Endothelial cell of umbilical vein (primary cell): ENCODE measurements around the gene AHCY. TPM values are rescaled to one million over a fixed set of nuclear protein-coding genes. Genes with fewer than 3 reads are reported as not detected.

Source experiments
- BruUV-seq: library from RNA; stranded (reverse); fragments of 400-500 nt; replicated peaks from 2 replicates; lab custom pipeline; 2021; lab: Mats Ljungman, UMichigan
- CTCF ChIA-PET: fragments of 300-600, 350-600 bp; sonication (Branson Sonifier 250); formaldehyde crosslinking; loops from one replicate; lab custom pipeline; 2021; ENCODE audit warnings: antibody characterized with exemption, inconsistent platforms; lab: Charles Lee
- POLR2A ChIA-PET: fragments of 300-600, 350-600 bp; sonication (Branson Sonifier 250); formaldehyde crosslinking; loops from one replicate; lab custom pipeline; 2021; ENCODE audit warnings: antibody characterized with exemption, inconsistent platforms; lab: Charles Lee
- DNase-seq: peaks from one replicate; pipeline ENCODE4 v3.0.0-alpha.2; 2011; ENCODE audit warnings: low read depth, low spot score
- FAIRE-seq: peaks from 2 replicates; lab custom pipeline; 2011; peaks lifted over from hg19 to GRCh38; lab: Jason Lieb, UNC
- H2AFZ ChIP-seq: 2 replicates; pipeline ENCODE4 v1.6.0; 2012; ENCODE audit warnings: low read depth, low read length, control low read depth, inconsistent platforms
- H3K27ac ChIP-seq: 2 replicates; pipeline ENCODE4 v1.5.1; 2011; ENCODE audit warnings: low read depth, mild to moderate bottlenecking, control low read depth, low read length, moderate library complexity; ENCODE audit not compliant: insufficient read depth
- H3K27me3 ChIP-seq, 2 experiments: 2 replicates each; pipeline versions ENCODE4 v1.6.0 to v1.6.1; 2011; ENCODE audit warnings: low read length in 2 of 2, mixed read lengths in 1 of 2; ENCODE audit not compliant: control insufficient read depth in 2 of 2, insufficient read depth in 2 of 2
- H3K36me3 ChIP-seq, 2 experiments: 2 replicates in 1 of 2; 3 replicates in 1 of 2; pipeline ENCODE4 v1.5.1; 2011; ENCODE audit warnings: low read length in 2 of 2, mild to moderate bottlenecking in 1 of 2, moderate library complexity in 1 of 2; ENCODE audit not compliant: control insufficient read depth in 2 of 2, insufficient read depth in 2 of 2; ENCODE audit errors: extremely low read depth in 1 of 2
- H3K4me1 ChIP-seq: 3 replicates; pipeline ENCODE4 v1.5.1; 2011; ENCODE audit warnings: mild to moderate bottlenecking, low read length; ENCODE audit not compliant: control insufficient read depth, insufficient read depth; ENCODE audit errors: extremely low read depth
- H3K4me2 ChIP-seq: 2 replicates; pipeline ENCODE4 v1.6.1; 2011; ENCODE audit warnings: low read length, control low read depth, mixed read lengths; ENCODE audit not compliant: insufficient read depth
- H3K4me3 ChIP-seq, 3 experiments: fragments of 200-600 bp in 1 of 3; sonication (generic), shearing (Covaris generic) in 1 of 3; replicated peaks in 1 of 3; 2 replicates each; pipeline ENCODE4 v1.5.1; 2011 to 2016; ENCODE audit warnings: control low read depth in 3 of 3, low read length in 3 of 3, mild to moderate bottlenecking in 2 of 3, inconsistent platforms in 1 of 3, low read depth in 1 of 3, moderate library complexity in 1 of 3; ENCODE audit not compliant: insufficient read depth in 1 of 3
- H3K79me2 ChIP-seq: 2 replicates; pipeline ENCODE4 v1.6.0; 2012; ENCODE audit warnings: low read length, inconsistent platforms; ENCODE audit not compliant: control insufficient read depth, insufficient read depth
- H3K9ac ChIP-seq: replicated peaks from 2 replicates; pipeline ENCODE3; 2011; ENCODE audit warnings: low read length, control low read depth; ENCODE audit not compliant: insufficient read depth; ENCODE audit errors: extremely low read depth
- H3K9me1 ChIP-seq: replicated peaks from 3 replicates; pipeline ENCODE4 v1.6.0; 2011; ENCODE audit warnings: mild to moderate bottlenecking, low read length; ENCODE audit not compliant: control insufficient read depth, insufficient read depth; ENCODE audit errors: extremely low read depth
- H3K9me3 ChIP-seq: replicated peaks from 2 replicates; pipeline ENCODE4 v1.5.1; 2012; ENCODE audit warnings: low read length, inconsistent platforms; ENCODE audit not compliant: control insufficient read depth, insufficient read depth
- H4K20me1 ChIP-seq: replicated peaks from 2 replicates; pipeline ENCODE3; 2011; ENCODE audit warnings: mild to moderate bottlenecking, low read length; ENCODE audit not compliant: control insufficient read depth, insufficient read depth; ENCODE audit errors: extremely low read depth
- EZH2 ChIP-seq: IDR thresholded peaks from 2 replicates; pipeline ENCODE4 v1.6.1; 2012; ENCODE audit warnings: borderline replicate concordance, low read depth, mild to moderate bottlenecking, moderate library complexity, low read length, inconsistent platforms; ENCODE audit not compliant: severe bottlenecking
- FOS ChIP-seq: IDR thresholded peaks from 2 replicates; pipeline ENCODE4 v1.6.1; 2011; ENCODE audit warnings: mild to moderate bottlenecking, low read length, moderate library complexity, borderline replicate concordance; ENCODE audit not compliant: insufficient read depth
- GATA2 ChIP-seq: IDR thresholded peaks from 2 replicates; pipeline ENCODE4 v1.7.0; 2011; ENCODE audit warnings: low read depth, mild to moderate bottlenecking, moderate library complexity, mixed read lengths, low read length; ENCODE audit not compliant: insufficient read length, insufficient read depth
- JUN ChIP-seq: IDR thresholded peaks from 2 replicates; pipeline ENCODE4 v1.6.1; 2011; ENCODE audit warnings: borderline replicate concordance, low read depth; ENCODE audit not compliant: insufficient read length, insufficient read depth
- MYC ChIP-seq: IDR thresholded peaks from one replicate; pipeline ENCODE4 v1.6.1; 2011; ENCODE audit warnings: mild to moderate bottlenecking, low read depth, low read length
- POLR2A ChIP-seq: IDR thresholded peaks from 2 replicates; pipeline ENCODE4 v1.6.1; 2012; ENCODE audit warnings: low read depth, mild to moderate bottlenecking, control low read depth, low read length
- POLR2AphosphoS5 ChIP-seq: IDR thresholded peaks from 2 replicates; pipeline ENCODE4 v1.6.1; 2012; ENCODE audit warnings: low read depth, mild to moderate bottlenecking, control low read depth, low read length, moderate library complexity; ENCODE audit not compliant: insufficient read depth
- dilution Hi-C: fragments of 300-500 bp; cut with MboI; formaldehyde crosslinking; loops from one replicate; pipeline ENCODE4 v1.15.0; 2019; ENCODE audit warnings: low sequenced_read_pairs; ENCODE audit not compliant: extremely low pct_ligation_motif_present
- intact Hi-C: fragments of 100-400 bp; cut with micrococcal nuclease; formaldehyde crosslinking; loops from one replicate; pipeline ENCODE4 v1.10.0; 2022
- polyA plus RNA-seq, 4 experiments: library from polyadenylated mRNA; depleted of rRNA in 3 of 4; stranded (reverse) in 3 of 4; unstranded in 1 of 4; fragments of >200 nt; gene quantifications; 2 replicates each; pipeline versions ENCODE4 v1.2.1 to v1.2.3, GENCODE V29; 2011 to 2012; ENCODE audit warnings: missing spikeins in 1 of 4
- total RNA-seq: library from RNA; stranded (reverse); gene quantifications from 2 replicates; pipeline ENCODE4 v1.2.3, GENCODE V29; 2021
- TF ChIP-seq, protein P1 (sequence below), 2 donors: IDR thresholded peaks; 1 replicate in 1 of 2; 2 replicates in 1 of 2; pipeline ENCODE4 v1.5.1; 2011; ENCODE audit warnings: low read length in 2 of 2, mild to moderate bottlenecking in 2 of 2, moderate library complexity in 2 of 2, control low read depth in 1 of 2, inconsistent platforms in 1 of 2, low read depth in 1 of 2; ENCODE audit not compliant: insufficient read depth in 1 of 2; ENCODE audit errors: extremely low read depth in 1 of 2
- TF ChIP-seq, protein P2 (sequence below): IDR thresholded peaks from 2 replicates; pipeline ENCODE4 v1.6.1; 2011; ENCODE audit not compliant: insufficient read depth, insufficient read length

The AHCY gene
- total and polyA plus RNA-seq, 2 donors (not counting 3 experiments of a cell fraction or from before 2014, with no cell fraction given) = 94.7 to 168 TPM

DNA sequence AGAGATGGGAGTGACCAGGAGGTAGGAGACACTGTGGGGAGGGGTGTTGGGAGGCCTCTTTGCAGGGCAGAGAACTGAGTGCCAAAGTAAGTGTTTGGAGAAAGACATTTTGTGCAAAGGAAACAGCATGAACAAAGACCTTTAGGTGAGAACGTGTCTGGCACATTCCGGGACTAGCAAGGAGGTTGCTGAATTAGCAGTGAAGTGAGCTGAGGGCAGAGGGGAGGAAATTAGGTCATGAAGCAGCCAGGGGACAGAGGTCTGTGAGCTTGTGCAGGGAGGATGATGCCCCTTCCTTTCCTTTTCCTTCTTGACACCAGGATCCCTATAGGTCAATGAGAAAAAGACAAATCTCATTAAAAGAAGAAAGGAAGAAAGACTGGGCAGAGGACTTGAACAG, 21.4 kb upstream of the AHCY start:
- peaks cover 14% of the 10 kb centered on the region for H3K4me1 ChIP-seq
- peak overlapping the region; percentile 59 for H2AFZ ChIP-seq
- H3K9me3 ChIP-seq = no peaks in the 10 kb centered on the region
- no peak overlapping the region for H3K4me2 ChIP-seq
- DNase-seq (peak; percentile 20), FAIRE-seq (peak; percentile 73)
- H3K79me2 ChIP-seq = no peaks in the 10 kb centered on the region
- no TSS peak for BruUV-seq
- CTCF ChIA-PET = interaction anchor here (0.9 to 3.5 kb wide), 2 partner anchors 12 to 124 kb away, joined by 3 to 17 read pairs; no protein-coding TSS in a partner anchor
- H3K27me3 ChIP-seq = no peaks in the 10 kb centered on the region
- no peak overlapping the region for H3K9ac ChIP-seq
- H3K27ac ChIP-seq = no peak overlapping the region
- H4K20me1 ChIP-seq = no peaks in the 10 kb centered on the region
- no peaks in the 10 kb centered on the region for H3K9me1 ChIP-seq
- POLR2A ChIA-PET = no interaction called here
- no peaks in the 10 kb centered on the region for H3K36me3 ChIP-seq
- TF ChIP-seq MYC (no peak), POLR2A (no peak), FOS (no peak), JUN (no peak), POLR2AphosphoS5 (no peak), EZH2 (no peak), GATA2 (no peak)
- TF ChIP-seq, protein P1, sequence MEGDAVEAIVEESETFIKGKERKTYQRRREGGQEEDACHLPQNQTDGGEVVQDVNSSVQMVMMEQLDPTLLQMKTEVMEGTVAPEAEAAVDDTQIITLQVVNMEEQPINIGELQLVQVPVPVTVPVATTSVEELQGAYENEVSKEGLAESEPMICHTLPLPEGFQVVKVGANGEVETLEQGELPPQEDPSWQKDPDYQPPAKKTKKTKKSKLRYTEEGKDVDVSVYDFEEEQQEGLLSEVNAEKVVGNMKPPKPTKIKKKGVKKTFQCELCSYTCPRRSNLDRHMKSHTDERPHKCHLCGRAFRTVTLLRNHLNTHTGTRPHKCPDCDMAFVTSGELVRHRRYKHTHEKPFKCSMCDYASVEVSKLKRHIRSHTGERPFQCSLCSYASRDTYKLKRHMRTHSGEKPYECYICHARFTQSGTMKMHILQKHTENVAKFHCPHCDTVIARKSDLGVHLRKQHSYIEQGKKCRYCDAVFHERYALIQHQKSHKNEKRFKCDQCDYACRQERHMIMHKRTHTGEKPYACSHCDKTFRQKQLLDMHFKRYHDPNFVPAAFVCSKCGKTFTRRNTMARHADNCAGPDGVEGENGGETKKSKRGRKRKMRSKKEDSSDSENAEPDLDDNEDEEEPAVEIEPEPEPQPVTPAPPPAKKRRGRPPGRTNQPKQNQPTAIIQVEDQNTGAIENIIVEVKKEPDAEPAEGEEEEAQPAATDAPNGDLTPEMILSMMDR (IDR thresholded peaks at IDR 0.05; ENCODE audit: extremely low read depth in 1 of 2, insufficient read depth in 1 of 2, low read depth in 1 of 2, low read length in 2 of 2) = no peak
- TF ChIP-seq, protein P2, sequence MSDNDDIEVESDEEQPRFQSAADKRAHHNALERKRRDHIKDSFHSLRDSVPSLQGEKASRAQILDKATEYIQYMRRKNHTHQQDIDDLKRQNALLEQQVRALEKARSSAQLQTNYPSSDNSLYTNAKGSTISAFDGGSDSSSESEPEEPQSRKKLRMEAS = no peak
- dilution Hi-C loops = no loop called here
- H3K4me3 ChIP-seq = no peak overlapping the region
- intact Hi-C loops = no loop called here
